IMR-90 (cell line): ENCODE measurements around the gene LRRC42. TPM values are rescaled to one million over a fixed set of nuclear protein-coding genes. Genes with fewer than 3 reads are reported as not detected.
A peak's percentile ranks its signal among the peaks of the same experiment; 100 is the strongest.

ENCODE experiments used
- ATAC-seq: fragments of 200-7000 bp; cut with Tn5 transposase; 2 replicates; pipeline ENCODE4 v1.9.1; 2020; ENCODE audit warnings: low read depth, mild to moderate bottlenecking, moderate library complexity
- BruUV-seq: library from RNA; stranded (reverse); fragments of 400-500 nt; replicated peaks from 2 replicates; lab custom pipeline; 2021; lab: Mats Ljungman, UMichigan
- CTCF ChIA-PET: fragments of 300-600 bp; formaldehyde crosslinking; extraction: SDS; loops from one replicate; lab custom pipeline; 2021; ENCODE audit warnings: antibody characterized with exemption; lab: Yijun Ruan, JAX
- POLR2A ChIA-PET: fragments of 300-600 bp; sonication (Branson Sonifier 250); formaldehyde crosslinking; loops from one replicate; lab custom pipeline; 2022; ENCODE audit warnings: antibody characterized with exemption; ENCODE audit not compliant: unreplicated experiment; lab: Charles Lee
- DNase-seq: peaks from one replicate; pipeline ENCODE4 v3.0.0; 2013
- H2AFZ ChIP-seq: replicated peaks from 2 replicates; pipeline ENCODE3; 2013; ENCODE audit warnings: low read length, mild to moderate bottlenecking; ENCODE audit not compliant: poor library complexity
- H2AK5ac ChIP-seq: 2 replicates; pipeline ENCODE4 v1.6.1; 2013; ENCODE audit warnings: low read depth, low read length, inconsistent platforms
- H2AK9ac ChIP-seq: replicated peaks from 2 replicates; pipeline ENCODE3; 2013; ENCODE audit warnings: mild to moderate bottlenecking, low read depth, low read length, moderate library complexity; ENCODE audit not compliant: poor library complexity
- H2BK120ac ChIP-seq: 2 replicates; pipeline ENCODE4 v1.6.1; 2013; ENCODE audit warnings: low read depth, low read length, inconsistent platforms
- H2BK15ac ChIP-seq: 3 replicates; pipeline ENCODE4 v1.6.1; 2013; ENCODE audit warnings: low read depth, low read length, inconsistent platforms
- H2BK20ac ChIP-seq: 2 replicates; pipeline ENCODE4 v1.6.1; 2013; ENCODE audit warnings: low read depth, mild to moderate bottlenecking, inconsistent platforms, low read length, moderate library complexity
- H2BK5ac ChIP-seq: 2 replicates; pipeline ENCODE4 v1.6.1; 2013; ENCODE audit warnings: mild to moderate bottlenecking, low read depth, low read length, inconsistent platforms; ENCODE audit not compliant: poor library complexity, severe bottlenecking
- H3K14ac ChIP-seq: replicated peaks from 2 replicates; pipeline ENCODE4 v1.6.1; 2013; ENCODE audit warnings: low read depth, low read length, inconsistent platforms
- H3K18ac ChIP-seq: 2 replicates; pipeline ENCODE4 v1.6.1; 2013; ENCODE audit warnings: low read depth, low read length, control low read depth
- H3K23ac ChIP-seq: 2 replicates; pipeline ENCODE4 v1.6.1; 2013; ENCODE audit warnings: low read depth, low read length, inconsistent platforms
- H3K27ac ChIP-seq: 2 replicates; pipeline ENCODE4 v1.5.1; 2013; ENCODE audit warnings: mild to moderate bottlenecking, control low read depth, low read length; ENCODE audit not compliant: insufficient read depth
- H3K27me3 ChIP-seq: 2 replicates; pipeline ENCODE4 v1.6.1; 2013; ENCODE audit warnings: low read length; ENCODE audit not compliant: control insufficient read depth, insufficient read depth
- H3K36me3 ChIP-seq: 2 replicates; pipeline ENCODE4 v1.6.1; 2013; ENCODE audit warnings: low read length, mixed read lengths; ENCODE audit not compliant: control insufficient read depth, insufficient read depth
- H3K4ac ChIP-seq: 2 replicates; pipeline ENCODE4 v1.6.1; 2013; ENCODE audit warnings: low read depth, low read length, inconsistent platforms
- H3K4me1 ChIP-seq: 2 replicates; pipeline ENCODE4 v1.6.1; 2013; ENCODE audit warnings: low read length, mixed read lengths; ENCODE audit not compliant: control insufficient read depth, insufficient read depth
- H3K4me2 ChIP-seq: 2 replicates; pipeline ENCODE4 v1.6.1; 2013; ENCODE audit warnings: low read depth, mild to moderate bottlenecking, control low read depth, low read length, moderate library complexity
- H3K4me3 ChIP-seq: 2 replicates; pipeline ENCODE4 v1.5.1; 2013; ENCODE audit warnings: low read depth, mild to moderate bottlenecking, control low read depth, low read length, moderate library complexity; ENCODE audit not compliant: insufficient read depth
- H3K56ac ChIP-seq: 2 replicates; pipeline ENCODE4 v1.6.1; 2013; ENCODE audit warnings: low read length, inconsistent platforms; ENCODE audit not compliant: insufficient read depth; ENCODE audit errors: extremely low read depth
- H3K79me1 ChIP-seq, 2 experiments: 2 replicates each; pipeline ENCODE4 v1.6.1; 2013; ENCODE audit warnings: low read length in 2 of 2, inconsistent platforms in 1 of 2, low read depth in 1 of 2
- H3K9ac ChIP-seq: 2 replicates; pipeline ENCODE4 v1.6.1; 2013; ENCODE audit warnings: low read depth, low read length, control low read depth
- H3K9me1 ChIP-seq: 2 replicates; pipeline ENCODE4 v1.6.1; 2013; ENCODE audit warnings: low read length, inconsistent platforms; ENCODE audit not compliant: insufficient read depth
- H3K9me3 ChIP-seq: 2 replicates; pipeline ENCODE4 v1.6.1; 2013; ENCODE audit warnings: low read length; ENCODE audit not compliant: control insufficient read depth, insufficient read depth
- H4K20me1 ChIP-seq: 2 replicates; pipeline ENCODE4 v1.6.1; 2013; ENCODE audit warnings: low read length, inconsistent platforms; ENCODE audit not compliant: insufficient read depth
- H4K5ac ChIP-seq: 2 replicates; pipeline ENCODE4 v1.6.1; 2013; ENCODE audit warnings: mild to moderate bottlenecking, low read depth, low read length, control low read depth
- H4K8ac ChIP-seq, 2 experiments: 2 replicates each; pipeline ENCODE4 v1.6.1; 2013; ENCODE audit warnings: low read depth in 2 of 2, low read length in 2 of 2, control low read depth in 1 of 2, inconsistent platforms in 1 of 2
- H4K91ac ChIP-seq: 2 replicates; pipeline ENCODE4 v1.6.1; 2013; ENCODE audit warnings: low read depth, low read length, inconsistent platforms; ENCODE audit not compliant: insufficient read depth
- CEBPB ChIP-seq: IDR thresholded peaks from 2 replicates; pipeline ENCODE4 v1.6.1; 2012; ENCODE audit warnings: low read depth, low read length, improper control_type of control experiment
- CTCF ChIP-seq: conservative IDR thresholded peaks from 2 replicates; pipeline ENCODE4 v1.5.1; 2012; ENCODE audit warnings: mild to moderate bottlenecking, low read depth, low read length, improper control_type of control experiment
- MAZ ChIP-seq: IDR thresholded peaks from 2 replicates; pipeline ENCODE4 v1.6.1; 2012; ENCODE audit warnings: low read depth, mild to moderate bottlenecking, low read length, improper control_type of control experiment, moderate library complexity, borderline replicate concordance
- MXI1 ChIP-seq: IDR thresholded peaks from 2 replicates; pipeline ENCODE4 v1.6.1; 2012; ENCODE audit warnings: low read depth, mild to moderate bottlenecking, low read length, moderate library complexity, borderline replicate concordance
- NFE2L2 ChIP-seq: fragments of 150-350 bp; IDR thresholded peaks from 2 replicates; pipeline ENCODE4 v1.6.1; 2016; ENCODE audit warnings: low read depth, mild to moderate bottlenecking, low read length
- RCOR1 ChIP-seq: IDR thresholded peaks from 2 replicates; pipeline ENCODE4 v1.6.1; 2012; ENCODE audit warnings: mild to moderate bottlenecking, low read length, improper control_type of control experiment; ENCODE audit not compliant: insufficient replicate concordance
- RFX5 ChIP-seq: IDR thresholded peaks from 2 replicates; pipeline ENCODE4 v1.8.0; 2012; ENCODE audit warnings: low read depth, mild to moderate bottlenecking, low read length, moderate library complexity
- WGBS, 2 experiments: methylation state at CpG; one replicate each; pipeline versions ENCODE4 v1.1.5 to v1.1.7; 2013; ENCODE audit warnings: missing lambda C conversion rate in 2 of 2; ENCODE audit not compliant: insufficient read length in 1 of 2; ENCODE audit errors: extremely low coverage in 2 of 2; 5-methylcytosine and 5-hydroxymethylcytosine counted together
- dilution Hi-C: fragments of 300-500 bp; cut with HindIII; formaldehyde crosslinking; loops from one replicate; pipeline ENCODE4 v1.14.3; 2018; ENCODE audit warnings: low sequenced_read_pairs; ENCODE audit not compliant: unreplicated experiment
- in situ Hi-C: fragments of 300-500 bp; cut with MboI; formaldehyde crosslinking; loops from 3 replicates; pipeline ENCODE4 v1.14.3; 2019; ENCODE audit warnings: low sequenced_read_pairs, inconsistent platforms, mixed read lengths
- intact Hi-C: fragments of 100-400 bp; cut with micrococcal nuclease; formaldehyde crosslinking; loops from 2 replicates; pipeline ENCODE4 v1.10.0; 2022
- polyA plus RNA-seq, 3 experiments: library from polyadenylated mRNA; depleted of rRNA; stranded (reverse); fragments of >200 nt; gene quantifications; 2 replicates each; pipeline ENCODE4 v1.2.3, GENCODE V29; 2012; ENCODE audit warnings: low replicate concordance in 1 of 3
- total RNA-seq: library from RNA; depleted of rRNA; stranded (reverse); fragments of >200 nt; gene quantifications from 2 replicates; pipeline ENCODE4 v1.2.3, GENCODE V29; 2012
- TF ChIP-seq, protein P1 (sequence below): fragments of 150-350 bp; IDR thresholded peaks from 2 replicates; pipeline ENCODE4 v1.6.1; 2016; ENCODE audit warnings: low read depth, mild to moderate bottlenecking, low read length, moderate library complexity, borderline replicate concordance

The LRRC42 gene
- total and polyA plus RNA-seq, 2 of the 4 experiments (the other 2 are of a cell fraction) = 39.9 to 47.5 TPM

- no peak for TF ChIP-seq NFE2L2
- no peak for TF ChIP-seq MXI1
- TF ChIP-seq CTCF = no peak
- TF ChIP-seq MAZ = no peak
- TF ChIP-seq RFX5 = no peak
- TF ChIP-seq, protein P1, sequence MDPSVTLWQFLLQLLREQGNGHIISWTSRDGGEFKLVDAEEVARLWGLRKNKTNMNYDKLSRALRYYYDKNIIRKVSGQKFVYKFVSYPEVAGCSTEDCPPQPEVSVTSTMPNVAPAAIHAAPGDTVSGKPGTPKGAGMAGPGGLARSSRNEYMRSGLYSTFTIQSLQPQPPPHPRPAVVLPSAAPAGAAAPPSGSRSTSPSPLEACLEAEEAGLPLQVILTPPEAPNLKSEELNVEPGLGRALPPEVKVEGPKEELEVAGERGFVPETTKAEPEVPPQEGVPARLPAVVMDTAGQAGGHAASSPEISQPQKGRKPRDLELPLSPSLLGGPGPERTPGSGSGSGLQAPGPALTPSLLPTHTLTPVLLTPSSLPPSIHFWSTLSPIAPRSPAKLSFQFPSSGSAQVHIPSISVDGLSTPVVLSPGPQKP = no peak
- peak; percentile 79 for TF ChIP-seq CEBPB
- TF ChIP-seq RCOR1 = no peak
- CTCF ChIA-PET = interaction anchor here (0.5 kb wide), 1 partner anchor 209 kb away, joined by 6 read pairs; no protein-coding TSS in a partner anchor
- in situ Hi-C loops = no loop called here
Observed at GRCh38 chr1:53982034-53982762, 36.0 kb downstream of the LRRC42 start.

More at GRCh38 chr1:53982034-53982762, 36.0 kb downstream of the LRRC42 start:
- peaks cover 2% of the 10 kb centered on the region; the same call in 1 of the 2 replicates for H3K4me1 ChIP-seq
- peak overlapping the region; percentile 86 for H4K91ac ChIP-seq
- ATAC-seq (peak; percentile 93), DNase-seq (peak; percentile 52)
- H3K9me1 ChIP-seq = no peaks in the 10 kb centered on the region
- H3K27ac ChIP-seq = peak overlapping the region; percentile 4; the same call in 1 of the 2 replicates
- no peaks in the 10 kb centered on the region for H3K27me3 ChIP-seq
- no peaks in the 10 kb centered on the region for H3K79me1 ChIP-seq
- no peaks in the 10 kb centered on the region for H3K9me3 ChIP-seq
- H3K4ac ChIP-seq = peak overlapping the region; percentile 84
- peak overlapping the region; percentile 93 for H2AFZ ChIP-seq
- WGBS, 2 experiments = 7% methylated on average over 8 of the region's 20 CpGs; no CpG with 5 or more reads in 1 of the 2 experiments
- peak overlapping the region; percentile 90 for H3K4me2 ChIP-seq
- H2BK15ac ChIP-seq = peak overlapping the region; percentile 57; the same call in 1 of the 3 replicates
- H3K18ac ChIP-seq = peak overlapping the region; percentile 78
- peak overlapping the region; percentile 76 for H4K5ac ChIP-seq
- H4K20me1 ChIP-seq = no peaks in the 10 kb centered on the region
- H2BK20ac ChIP-seq = peak overlapping the region; percentile 64
- H2BK120ac ChIP-seq = peak overlapping the region; percentile 89
- H2AK5ac ChIP-seq = peak overlapping the region; percentile 50; the same call in 1 of the 2 replicates
- dilution Hi-C loops (no loop called here), intact Hi-C loops (loop anchor here (1.0 kb wide), 1 partner anchor 10 kb away; no protein-coding TSS in a partner anchor)
- peak overlapping the region; percentile 92 for H3K14ac ChIP-seq
- peak overlapping the region; percentile 71 for H2AK9ac ChIP-seq
- H3K4me3 ChIP-seq = peak overlapping the region; percentile 27; the same call in 1 of the 2 replicates
- peak overlapping the region; percentile 72 for H3K9ac ChIP-seq
- POLR2A ChIA-PET = no interaction called here
- peak overlapping the region; percentile 91 to 97 for H4K8ac ChIP-seq
- no peaks in the 10 kb centered on the region for H3K36me3 ChIP-seq
- H3K23ac ChIP-seq = peak overlapping the region; percentile 79
- H3K56ac ChIP-seq = peak overlapping the region; percentile 66
- BruUV-seq = no TSS peak
- peak overlapping the region; percentile 19 for H2BK5ac ChIP-seq
